DND-41 (cell line): ENCODE results near the gene TBC1D17.

ENCODE experiments used
- ATAC-seq: fragments of 200-7000 bp; cut with Tn5 transposase; 3 replicates; pipeline ENCODE4 v1.9.1; 2021; ENCODE audit warnings: low read depth; ENCODE audit not compliant: insufficient read depth
- DNase-seq: peaks from one replicate; pipeline ENCODE4 v3.0.0-alpha.2; 2020
- H2AFZ ChIP-seq: 2 replicates; pipeline ENCODE4 v1.6.0; 2012; ENCODE audit warnings: low read depth, low read length
- H3K27ac ChIP-seq: 2 replicates; pipeline ENCODE4 v1.5.1; 2012; ENCODE audit warnings: low read length, inconsistent platforms
- H3K27me3 ChIP-seq: fragments of 200-600 bp; sonication (generic); 2 replicates; pipeline ENCODE4 v1.6.0; 2012; ENCODE audit warnings: low read length, mild to moderate bottlenecking, inconsistent platforms; ENCODE audit not compliant: insufficient read depth, poor library complexity
- H3K36me3 ChIP-seq: 2 replicates; pipeline ENCODE4 v1.5.1; 2012; ENCODE audit warnings: low read length, inconsistent platforms; ENCODE audit not compliant: insufficient read depth
- H3K4me1 ChIP-seq: 2 replicates; pipeline ENCODE4 v1.5.1; 2012; ENCODE audit warnings: mild to moderate bottlenecking, low read length; ENCODE audit not compliant: insufficient read depth
- H3K4me2 ChIP-seq: 2 replicates; pipeline ENCODE4 v1.6.0; 2012; ENCODE audit warnings: mild to moderate bottlenecking, moderate library complexity, low read length, inconsistent platforms; ENCODE audit not compliant: insufficient read depth
- H3K4me3 ChIP-seq, 2 experiments: fragments of 200-600 bp in 1 of 2; shearing (Covaris generic) in 1 of 2; 2 replicates each; pipeline ENCODE4 v1.5.1; 2012 to 2016; ENCODE audit warnings: inconsistent platforms in 2 of 2, low read length in 2 of 2, mild to moderate bottlenecking in 2 of 2, low read depth in 1 of 2, moderate library complexity in 1 of 2
- H3K79me2 ChIP-seq: 2 replicates; pipeline ENCODE4 v1.6.0; 2012; ENCODE audit warnings: low read length, inconsistent platforms; ENCODE audit not compliant: insufficient read depth
- H3K9ac ChIP-seq: 2 replicates; pipeline ENCODE4 v1.6.0; 2012; ENCODE audit warnings: low read depth, mild to moderate bottlenecking, inconsistent platforms, low read length, moderate library complexity
- H3K9me3 ChIP-seq: 2 replicates; pipeline ENCODE4 v1.5.1; 2012; ENCODE audit warnings: low read length, moderate library complexity, mild to moderate bottlenecking, inconsistent platforms; ENCODE audit not compliant: insufficient read depth, severe bottlenecking
- H4K20me1 ChIP-seq: 2 replicates; pipeline ENCODE4 v1.6.0; 2012; ENCODE audit warnings: low read length; ENCODE audit not compliant: insufficient read depth
- EZH2 ChIP-seq: IDR thresholded peaks from 3 replicates; pipeline ENCODE4 v1.6.1; 2012; ENCODE audit warnings: borderline replicate concordance, low read depth, mild to moderate bottlenecking, moderate library complexity, low read length, inconsistent platforms; ENCODE audit not compliant: severe bottlenecking
- TF ChIP-seq, protein P1 (sequence below): IDR thresholded peaks from 2 replicates; pipeline ENCODE4 v1.5.1; 2012; ENCODE audit warnings: borderline replicate concordance, low read length, moderate library complexity, mild to moderate bottlenecking; ENCODE audit not compliant: poor library complexity, severe bottlenecking; ENCODE audit errors: extremely low read depth

TBC1D17 gene

DNA sequence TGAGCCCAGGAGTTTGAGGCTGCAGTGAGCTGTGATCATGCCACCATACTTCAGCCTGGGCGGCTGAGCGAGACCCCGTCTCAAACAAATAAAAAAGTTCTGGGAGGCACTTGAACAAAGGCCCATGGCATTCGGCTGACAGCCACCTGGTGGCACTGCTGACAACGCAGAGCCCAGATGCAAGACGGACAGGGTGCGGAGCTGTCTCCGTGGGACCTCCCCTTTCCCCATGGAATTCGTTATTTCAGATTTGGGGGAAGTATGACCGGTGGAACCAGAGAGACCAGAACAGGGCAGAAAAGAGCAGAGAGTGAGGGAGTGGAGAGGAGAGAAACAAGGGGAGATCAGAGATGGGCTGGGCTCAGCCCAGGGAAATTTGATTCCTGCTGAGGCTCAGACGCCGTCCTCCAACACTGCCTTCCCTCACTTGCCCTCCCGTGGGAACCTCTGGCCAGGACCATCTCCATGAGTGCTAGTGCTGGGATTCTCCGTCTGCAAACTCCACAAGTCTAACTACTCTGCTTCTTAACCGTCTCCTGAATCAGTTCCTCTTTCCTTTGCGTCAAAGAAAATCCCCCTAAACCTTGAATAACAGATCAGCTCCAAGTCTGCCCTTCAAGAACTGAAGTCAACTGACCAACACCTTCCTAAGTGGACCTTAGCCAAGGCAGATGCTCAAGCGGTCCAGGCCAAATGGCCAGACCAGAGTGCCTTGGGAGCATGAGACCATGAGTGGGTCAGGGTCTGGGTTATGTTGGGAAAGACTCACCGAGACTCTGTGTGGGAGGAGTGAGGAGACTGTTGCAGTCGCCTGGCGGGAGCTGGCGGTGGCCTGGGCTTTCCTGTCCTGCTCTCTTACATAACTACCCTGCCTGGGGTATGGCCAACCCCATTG, 39.6 kb downstream of the TBC1D17 start:
- ATAC-seq (no peak), DNase-seq (no peak)
- Histone ChIP-seq H3K36me3 (peaks cover 92% of the 10 kb centered on the region), H3K4me1 (0 out of 2 replicates have a peak, but pooled peaks cover 5% of the 10 kb centered on the region), H3K27me3 (no peaks in the 10 kb centered on the region), H2AFZ (no peak overlapping the region), H3K27ac (no peak overlapping the region), H4K20me1 (peaks cover 90% of the 10 kb centered on the region), H3K4me2 (no peak overlapping the region), H3K9ac (no peak overlapping the region), H3K9me3 (no peaks in the 10 kb centered on the region), H3K4me3 (no peak overlapping the region), H3K79me2 (peaks cover 94% of the 10 kb centered on the region)
- TF ChIP-seq EZH2, result no peak
- TF ChIP-seq, protein P1, sequence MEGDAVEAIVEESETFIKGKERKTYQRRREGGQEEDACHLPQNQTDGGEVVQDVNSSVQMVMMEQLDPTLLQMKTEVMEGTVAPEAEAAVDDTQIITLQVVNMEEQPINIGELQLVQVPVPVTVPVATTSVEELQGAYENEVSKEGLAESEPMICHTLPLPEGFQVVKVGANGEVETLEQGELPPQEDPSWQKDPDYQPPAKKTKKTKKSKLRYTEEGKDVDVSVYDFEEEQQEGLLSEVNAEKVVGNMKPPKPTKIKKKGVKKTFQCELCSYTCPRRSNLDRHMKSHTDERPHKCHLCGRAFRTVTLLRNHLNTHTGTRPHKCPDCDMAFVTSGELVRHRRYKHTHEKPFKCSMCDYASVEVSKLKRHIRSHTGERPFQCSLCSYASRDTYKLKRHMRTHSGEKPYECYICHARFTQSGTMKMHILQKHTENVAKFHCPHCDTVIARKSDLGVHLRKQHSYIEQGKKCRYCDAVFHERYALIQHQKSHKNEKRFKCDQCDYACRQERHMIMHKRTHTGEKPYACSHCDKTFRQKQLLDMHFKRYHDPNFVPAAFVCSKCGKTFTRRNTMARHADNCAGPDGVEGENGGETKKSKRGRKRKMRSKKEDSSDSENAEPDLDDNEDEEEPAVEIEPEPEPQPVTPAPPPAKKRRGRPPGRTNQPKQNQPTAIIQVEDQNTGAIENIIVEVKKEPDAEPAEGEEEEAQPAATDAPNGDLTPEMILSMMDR, result peak; percentile 40

DNA sequence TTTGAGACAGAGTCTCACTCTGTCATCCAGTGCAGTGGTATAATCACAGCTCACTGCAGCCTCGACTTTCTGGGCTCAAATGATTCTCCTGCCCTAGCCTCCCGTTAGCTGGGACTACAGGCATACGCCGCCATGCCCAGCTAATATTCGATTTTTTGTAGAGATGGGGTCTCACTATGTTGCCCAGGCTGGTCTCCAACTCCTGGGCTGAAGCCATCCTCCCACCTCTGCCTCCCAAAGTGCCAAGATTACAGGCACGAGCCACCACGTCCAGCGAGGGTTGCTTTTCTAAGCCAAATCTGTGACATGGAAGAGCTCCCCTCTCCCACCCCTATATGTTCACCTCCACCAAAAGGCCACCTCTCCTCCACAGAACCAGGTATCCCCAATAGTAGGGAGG, 40.6 kb downstream of the TBC1D17 start:
- no peak overlapping the region for H3K4me3 ChIP-seq
- H3K4me2 ChIP-seq, result no peak overlapping the region
- H3K27ac ChIP-seq, result no peak overlapping the region

DNA sequence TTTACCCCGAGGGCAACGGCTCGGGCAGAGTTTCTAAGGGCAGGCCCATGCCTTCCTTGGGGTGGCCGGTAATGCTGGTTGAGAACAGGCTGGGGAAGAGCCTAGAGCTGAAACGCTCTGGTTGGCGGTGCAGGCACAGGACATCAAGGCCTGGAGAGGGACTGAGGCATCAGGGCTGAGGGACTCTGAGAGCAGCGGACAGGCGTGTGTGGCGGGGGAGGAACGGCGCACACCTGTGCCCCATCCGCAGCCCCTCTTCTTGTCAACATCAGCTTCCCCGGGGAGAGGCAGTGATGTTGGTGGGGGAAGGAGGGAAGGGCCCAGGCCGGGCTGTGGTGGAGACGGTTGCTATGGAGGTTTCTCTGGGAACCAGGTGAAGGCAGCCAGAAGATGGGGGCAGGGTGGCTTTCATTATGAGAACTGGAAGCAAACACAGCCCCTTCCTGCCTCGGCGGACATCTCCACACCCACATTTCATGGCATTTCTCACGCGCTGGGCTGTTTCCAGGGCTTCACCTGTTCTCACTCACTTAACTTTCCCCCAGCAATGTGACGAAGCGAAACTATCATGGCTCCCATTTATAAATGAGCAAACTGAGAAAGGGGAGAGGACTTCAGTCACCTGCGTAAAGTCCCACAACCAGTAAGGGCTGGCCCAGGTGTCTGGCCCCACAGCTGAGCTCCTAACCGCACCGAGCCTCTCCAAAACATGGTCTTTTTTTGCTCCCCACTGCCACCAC, 43.3 kb downstream of the TBC1D17 start:
- H3K9ac ChIP-seq, result no peak overlapping the region
- DNase-seq, result no peak
- H3K79me2 ChIP-seq, result peaks cover 99% of the 10 kb centered on the region
- TF ChIP-seq, protein P1, result no peak
- TF ChIP-seq EZH2, result no peak
- H2AFZ ChIP-seq, result no peak overlapping the region
- H3K27ac ChIP-seq, result no peak overlapping the region; the same call in 1 of the 2 replicates
- H3K4me2 ChIP-seq, result no peak overlapping the region
- no peak overlapping the region for H3K4me3 ChIP-seq
- peaks cover 42% of the 10 kb centered on the region for H3K4me1 ChIP-seq
- H3K27me3 ChIP-seq, result no peaks in the 10 kb centered on the region
- peaks cover 90% of the 10 kb centered on the region for H3K36me3 ChIP-seq
- no peaks in the 10 kb centered on the region for H3K9me3 ChIP-seq
- H4K20me1 ChIP-seq, result peaks cover 91% of the 10 kb centered on the region
- no peak for ATAC-seq

More for the DNA sequence above, 40.6 kb downstream of the TBC1D17 start:
- ATAC-seq, result no peak
- TF ChIP-seq, protein P1, result no peak
- no peak for TF ChIP-seq EZH2
- Histone ChIP-seq H3K9ac (no peak overlapping the region), H3K36me3 (peaks cover 92% of the 10 kb centered on the region), H3K79me2 (peaks cover 96% of the 10 kb centered on the region), H3K4me1 (peaks cover 15% of the 10 kb centered on the region), H3K9me3 (no peaks in the 10 kb centered on the region), H3K27me3 (no peaks in the 10 kb centered on the region), H4K20me1 (peaks cover 91% of the 10 kb centered on the region), H2AFZ (no peak overlapping the region)
- DNase-seq, result no peak
